ENCODE results near the gene RGS9. TPM values are rescaled to one million over a fixed set of nuclear protein-coding genes. Genes with fewer than 3 reads are reported as not detected.
"Not testable (repeated sequence)": the region's sequence is repeated elsewhere in the genome, so short reads cannot be mapped to it uniquely, and the experiment has no call there.

RGS9 gene
- total and polyA plus RNA-seq, 2 of the 13 experiments (the other 11 are each of a cell fraction or from before 2014, with no cell fraction given), result 0.44 to 0.74 TPM

DNA sequence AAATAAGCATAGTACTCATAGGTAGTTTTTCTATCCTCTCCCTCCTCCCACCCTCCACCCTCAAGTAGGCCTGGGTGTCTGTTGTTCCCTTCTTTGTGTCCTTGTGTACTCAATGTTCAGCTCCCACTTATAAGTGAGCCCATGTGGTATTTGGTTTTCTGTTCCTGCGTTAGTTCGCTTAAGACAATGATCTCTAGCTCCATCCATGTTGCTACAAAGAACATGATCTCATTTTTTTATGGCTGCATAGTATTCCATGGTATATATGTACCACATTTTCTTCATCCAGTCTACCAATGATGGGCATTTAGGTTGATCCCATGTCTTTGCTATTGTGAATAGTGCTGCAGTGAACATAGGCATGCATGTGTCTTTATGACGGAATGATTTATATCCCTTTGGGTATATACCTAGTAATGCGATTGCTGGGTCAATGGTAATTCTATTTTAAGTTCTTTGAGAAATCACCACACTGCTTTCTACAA is 43.6 kb downstream of the RGS9 start:
- H3K79me2 ChIP-seq (ENCODE audit: insufficient read depth, low read length); H4K20me1 ChIP-seq (ENCODE audit: insufficient read depth, low read length); H3K4me3 ChIP-seq (replicated peaks in 1 of 3; ENCODE audit: insufficient read depth in 1 of 3, low read depth in 2 of 3, low read length in 3 of 3); H3K4me1 ChIP-seq (ENCODE audit: insufficient read depth, low read length); H3K27ac ChIP-seq (ENCODE audit: extremely low read length, insufficient read depth, low read length); DNase-seq (ENCODE audit: low spot score); CTCF ChIA-PET (ENCODE audit: low intra/inter-chr PET ratio, low total read pairs); in situ Hi-C loops (cut with HindIII; ENCODE audit: extremely low pct_ligation_motif_present, low pct_unique_long_range_greater_than_20kb); BruUV-seq (replicated peaks); FAIRE-seq; H3K36me3 ChIP-seq (replicated peaks in 1 of 2; ENCODE audit: control insufficient read depth in 1 of 2, insufficient read depth in 2 of 2, low read length in 2 of 2); ATAC-seq; POLR2A ChIA-PET; H3K9ac ChIP-seq (ENCODE audit: insufficient read depth, low read depth, low read length); intact Hi-C loops (cut with micrococcal nuclease; ENCODE audit: unreplicated experiment); H2AFZ ChIP-seq (ENCODE audit: low read length); H3K4me2 ChIP-seq (ENCODE audit: low read depth, low read length); H3K9me3 ChIP-seq (ENCODE audit: low read length): not testable (repeated sequence)
- peaks cover 6 to 27% of the 10 kb centered on the region in 2 experiments; a peak in 4 of 5 replicates for H3K27me3 ChIP-seq (ENCODE audit: control insufficient read depth in 1 of 2, insufficient read depth in 2 of 2, low read length in 2 of 2)
- 54% methylated on average over 4 of the region's 4 CpGs for WGBS (ENCODE audit: low lambda C conversion rate)

GRCh38 chr17:65181237-65182061 is 44.3 kb downstream of the RGS9 start:
- H2AFZ ChIP-seq (ENCODE audit: low read length), result no peak overlapping the region
- no peaks in the 10 kb centered on the region for H3K9me3 ChIP-seq (ENCODE audit: low read length)
- WGBS (ENCODE audit: low lambda C conversion rate), result 15% methylated on average over 8 of the region's 9 CpGs
- ChIA-PET CTCF (ENCODE audit: low intra/inter-chr PET ratio, low total read pairs) (no interaction called here), POLR2A (no interaction called here)
- H3K4me1 ChIP-seq (ENCODE audit: insufficient read depth, low read length), result no peaks in the 10 kb centered on the region
- FAIRE-seq, result no peak
- no peak overlapping the region for H3K4me3 ChIP-seq (replicated peaks in 1 of 3; ENCODE audit: insufficient read depth in 1 of 3, low read depth in 2 of 3, low read length in 3 of 3)
- intact Hi-C loops (cut with micrococcal nuclease; ENCODE audit: unreplicated experiment) (no loop called here), in situ Hi-C loops (cut with HindIII; ENCODE audit: extremely low pct_ligation_motif_present, low pct_unique_long_range_greater_than_20kb) (no loop called here)
- H3K27ac ChIP-seq (ENCODE audit: extremely low read length, insufficient read depth, low read length), result no peak overlapping the region
- peaks cover 7 to 27% of the 10 kb centered on the region in 2 experiments; a peak in 4 of 5 replicates for H3K27me3 ChIP-seq (ENCODE audit: control insufficient read depth in 1 of 2, insufficient read depth in 2 of 2, low read length in 2 of 2)
- no peak for TF ChIP-seq NFIC (IDR thresholded peaks at IDR 0.05; ENCODE audit: low read length)
- no peak for TF ChIP-seq HOXA9 (CRISPR knock-in tag; IDR thresholded peaks at IDR 0.05; ENCODE audit: borderline replicate concordance)
- TF ChIP-seq SRSF1 (optimal IDR thresholded peaks at IDR 0.05; ENCODE audit: low read depth, low read length), result no peak
- no peak for TF ChIP-seq CEBPB (IDR thresholded peaks at IDR 0.05; ENCODE audit: borderline replicate concordance, low read depth, low read length)
- TF ChIP-seq POLR2A (IDR thresholded peaks at IDR 0.05; ENCODE audit: insufficient read depth in 1 of 2, low read depth in 2 of 2, low read length in 2 of 2), result no peak
- TF ChIP-seq ZNF44 (CRISPR knock-in tag; IDR thresholded peaks at IDR 0.05), result no peak
- no peak for TF ChIP-seq SPEN (CRISPR knock-in tag; IDR thresholded peaks at IDR 0.05; ENCODE audit: low read depth)
- TF ChIP-seq GTF2F1 (IDR thresholded peaks at IDR 0.05; ENCODE audit: low read length), result no peak
- no peak for TF ChIP-seq ZNF672 (CRISPR knock-in tag; IDR thresholded peaks at IDR 0.05)
- TF ChIP-seq MIER3 (CRISPR knock-in tag; IDR thresholded peaks at IDR 0.05; ENCODE audit: borderline replicate concordance), result no peak
- no peak for TF ChIP-seq ATF1 (CRISPR knock-in tag; IDR thresholded peaks at IDR 0.05)
- no peak for DNase-seq (ENCODE audit: low spot score)
- no TSS peak for BruUV-seq (replicated peaks)
- H4K20me1 ChIP-seq (ENCODE audit: insufficient read depth, low read length), result no peaks in the 10 kb centered on the region
- no peak overlapping the region for H3K4me2 ChIP-seq (ENCODE audit: low read depth, low read length)
- no peaks in the 10 kb centered on the region for H3K36me3 ChIP-seq (replicated peaks in 1 of 2; ENCODE audit: control insufficient read depth in 1 of 2, insufficient read depth in 2 of 2, low read length in 2 of 2)
- H3K9ac ChIP-seq (ENCODE audit: insufficient read depth, low read depth, low read length), result no peak overlapping the region
- no peaks in the 10 kb centered on the region for H3K79me2 ChIP-seq (ENCODE audit: insufficient read depth, low read length)
- ATAC-seq, result no peak

Measured in HepG2 (cell line).